Measurements from ENCODE around the gene PPP2R1B.
"Not testable (repeated sequence)": the region's sequence is repeated elsewhere in the genome, so short reads cannot be mapped to it uniquely, and the experiment has no call there.

The PPP2R1B gene

GRCh38 chr11:111784311-111784710, 18.1 kb upstream of the PPP2R1B start:
- not testable (repeated sequence) for DNase-seq (ENCODE audit: low read depth in 4 of 4, low spot score in 1 of 4)

- DNase-seq (ENCODE audit: low read depth in 4 of 4, low spot score in 1 of 4), result no peak
Observed at GRCh38 chr11:111782109-111782741, 16.0 kb upstream of the PPP2R1B start.

DNA sequence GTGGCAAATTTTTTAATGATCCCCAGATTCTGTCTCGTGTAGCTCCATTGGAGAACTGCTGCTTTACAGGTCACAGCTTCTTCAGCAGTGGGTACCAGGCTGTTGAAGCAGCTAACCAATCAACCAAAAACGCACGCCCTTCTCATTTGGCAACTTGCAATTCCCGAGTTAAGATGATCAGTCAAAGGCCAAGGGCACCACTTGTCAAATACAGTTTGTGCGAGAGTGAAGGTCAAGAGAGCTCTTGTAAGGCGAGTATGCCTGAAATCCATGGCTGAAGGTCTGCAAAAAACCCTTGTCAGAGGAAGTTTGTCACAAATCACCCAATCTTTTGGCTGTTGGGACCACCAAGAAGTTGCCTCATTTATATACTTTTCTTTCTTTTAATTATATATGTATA, 12.9 kb upstream of the PPP2R1B start:
- no peak for DNase-seq (ENCODE audit: low read depth in 4 of 4, low spot score in 1 of 4)

DNA sequence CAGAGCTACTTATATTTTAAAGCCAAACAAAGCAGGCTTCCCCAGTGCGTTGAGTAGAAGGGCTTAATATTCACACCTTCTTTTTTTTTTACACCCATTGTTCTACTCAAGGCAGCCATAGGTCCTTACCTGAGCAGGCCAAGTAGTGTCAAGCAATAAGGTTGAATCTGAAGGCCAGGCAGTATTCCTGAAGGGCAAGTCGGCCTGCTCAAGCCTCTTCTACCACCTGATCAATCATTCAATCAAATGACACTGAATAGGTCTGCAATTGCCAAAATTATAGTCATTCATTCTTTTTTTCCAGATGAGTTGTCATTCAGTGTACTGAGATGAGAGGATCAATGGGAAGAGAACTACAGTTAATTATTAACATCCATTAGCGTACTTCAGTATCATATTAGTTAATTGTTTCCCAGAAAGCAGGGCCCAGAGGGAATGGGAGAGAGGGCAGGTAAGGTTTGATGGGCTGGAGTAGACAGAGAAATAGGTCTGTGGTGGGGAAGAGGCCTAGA, 11.9 kb upstream of the PPP2R1B start:
- DNase-seq (ENCODE audit: low read depth in 4 of 4, low spot score in 1 of 4), result no peak

DNA sequence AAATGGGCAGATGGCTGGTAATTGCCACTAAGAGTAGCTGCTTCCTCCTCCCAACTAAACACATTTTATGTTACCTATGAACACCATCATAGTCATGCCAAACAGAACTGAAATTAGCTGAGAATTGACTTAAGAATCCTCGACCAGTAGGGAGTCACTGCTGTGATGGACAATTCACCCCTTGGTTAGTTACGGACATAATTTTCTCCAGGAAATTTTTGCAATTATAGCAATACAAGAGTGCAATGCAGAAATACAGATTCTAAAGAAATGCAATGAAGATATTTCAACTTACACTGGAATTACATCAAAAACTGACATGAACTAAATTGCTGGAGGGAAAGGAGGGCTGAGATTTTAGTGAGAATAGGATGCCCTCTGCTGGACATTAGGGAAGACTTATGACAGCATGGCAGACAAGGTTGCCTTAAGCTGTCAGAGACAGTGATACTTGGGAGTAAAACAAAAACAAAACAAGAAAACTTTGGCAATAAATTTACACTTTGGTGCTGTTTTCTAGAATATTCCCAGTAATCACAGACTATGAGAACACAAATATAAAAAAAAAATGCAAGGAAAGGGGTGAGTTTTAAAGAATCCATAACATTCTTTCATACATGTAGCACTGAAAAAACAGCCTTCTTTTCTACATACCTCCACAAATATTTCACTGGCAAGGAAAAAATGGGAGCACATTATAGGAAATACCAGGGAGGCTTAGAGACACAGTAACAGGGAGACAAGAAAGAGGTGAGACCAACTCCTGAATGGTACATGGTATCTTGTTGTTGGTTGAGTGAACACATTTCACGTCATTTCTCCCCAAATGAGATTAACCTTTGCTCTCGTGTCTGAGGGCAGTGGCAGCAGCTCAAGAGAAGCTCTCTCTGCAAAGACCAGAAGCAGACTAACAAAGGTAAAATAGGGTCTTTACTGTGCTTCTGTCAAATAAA, 11.2 kb upstream of the PPP2R1B start:
- no peak for DNase-seq (ENCODE audit: low read depth in 4 of 4, low spot score in 1 of 4)

- no peak for DNase-seq (ENCODE audit: low read depth in 4 of 4, low spot score in 1 of 4)
Observed at GRCh38 chr11:111776398-111777093, 10.4 kb upstream of the PPP2R1B start.

DNA sequence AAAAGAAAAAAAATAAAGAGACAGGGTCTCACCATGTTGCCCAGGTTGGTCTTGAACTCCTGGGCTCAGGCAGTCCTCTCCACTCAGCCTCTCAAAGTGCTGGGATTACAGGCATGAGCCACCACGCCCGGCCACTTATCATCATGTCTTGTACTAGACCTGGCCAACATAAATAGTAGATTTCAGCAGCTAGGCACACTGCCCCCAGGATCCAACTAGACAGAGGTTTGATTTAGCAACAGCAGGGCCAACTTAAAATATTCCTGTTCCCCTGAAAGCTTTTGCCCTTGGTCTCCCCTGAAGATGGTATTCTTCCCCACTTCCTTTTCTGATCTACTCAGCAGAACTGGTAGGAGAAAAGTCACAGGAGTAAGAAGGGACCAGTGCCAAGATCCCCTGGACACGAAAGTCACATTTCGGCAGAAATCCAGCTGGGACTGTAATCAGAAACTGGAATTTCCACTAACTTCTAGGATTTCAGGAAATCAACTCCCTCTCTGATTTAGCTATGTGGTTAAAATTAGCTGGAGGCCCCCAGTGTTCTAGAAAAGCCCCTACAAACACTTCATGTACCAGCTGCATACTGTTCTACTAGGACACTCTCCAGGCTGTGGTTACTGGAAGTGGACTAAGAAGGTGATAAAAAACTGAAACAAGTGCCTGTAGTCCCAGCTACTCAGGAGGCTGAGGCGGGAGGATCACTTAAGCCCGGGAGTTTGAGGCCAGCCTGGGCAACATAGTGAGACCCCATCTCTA, 8.9 kb upstream of the PPP2R1B start:
- DNase-seq (ENCODE audit: low read depth in 4 of 4, low spot score in 1 of 4), result no peak

GRCh38 chr11:111772535-111772934, 6.3 kb upstream of the PPP2R1B start:
- DNase-seq (ENCODE audit: low read depth in 4 of 4, low spot score in 1 of 4), result no peak

DNA sequence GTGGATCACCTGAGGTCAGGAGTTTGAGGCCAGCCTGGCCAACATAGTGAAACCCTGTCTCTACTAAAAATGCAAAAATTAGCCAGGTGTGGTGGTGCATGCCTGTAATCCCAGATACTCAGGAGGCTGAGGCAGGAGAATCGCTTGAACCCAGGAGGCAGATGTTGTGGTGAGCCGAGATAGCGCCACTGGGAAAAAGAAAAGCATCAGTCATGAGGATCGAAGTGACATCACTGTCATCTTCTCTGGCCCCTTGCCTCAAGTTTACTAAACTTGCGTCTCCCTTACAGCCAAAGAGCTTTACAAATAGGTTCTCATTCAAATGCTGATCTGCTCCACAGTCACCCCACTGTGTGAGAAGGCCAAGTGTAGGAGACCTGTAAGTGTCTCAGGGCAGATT, 5.0 kb upstream of the PPP2R1B start:
- not testable (repeated sequence) for DNase-seq (ENCODE audit: low read depth in 4 of 4, low spot score in 1 of 4)

- DNase-seq (ENCODE audit: low read depth in 4 of 4, low spot score in 1 of 4), result no peak
Observed at GRCh38 chr11:111770581-111771134, 4.5 kb upstream of the PPP2R1B start.

DNA sequence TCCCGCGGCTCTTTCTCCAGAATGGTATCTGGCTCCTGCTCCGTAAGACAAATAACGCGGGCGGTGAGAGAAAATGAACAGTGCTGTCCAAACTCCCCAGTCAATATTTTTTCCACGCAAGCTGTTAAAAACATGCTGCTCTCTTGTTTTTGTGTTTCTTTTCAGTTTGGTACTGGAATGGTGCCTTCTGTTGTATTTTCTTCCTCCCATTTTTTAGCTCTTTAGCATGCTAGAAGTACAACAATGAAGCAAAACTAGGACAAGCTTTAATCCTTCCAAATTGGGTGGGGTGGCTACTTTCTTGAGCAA, 599 bp upstream of the PPP2R1B start:
- DNase-seq (ENCODE audit: low read depth in 4 of 4, low spot score in 1 of 4), result no peak

DNA sequence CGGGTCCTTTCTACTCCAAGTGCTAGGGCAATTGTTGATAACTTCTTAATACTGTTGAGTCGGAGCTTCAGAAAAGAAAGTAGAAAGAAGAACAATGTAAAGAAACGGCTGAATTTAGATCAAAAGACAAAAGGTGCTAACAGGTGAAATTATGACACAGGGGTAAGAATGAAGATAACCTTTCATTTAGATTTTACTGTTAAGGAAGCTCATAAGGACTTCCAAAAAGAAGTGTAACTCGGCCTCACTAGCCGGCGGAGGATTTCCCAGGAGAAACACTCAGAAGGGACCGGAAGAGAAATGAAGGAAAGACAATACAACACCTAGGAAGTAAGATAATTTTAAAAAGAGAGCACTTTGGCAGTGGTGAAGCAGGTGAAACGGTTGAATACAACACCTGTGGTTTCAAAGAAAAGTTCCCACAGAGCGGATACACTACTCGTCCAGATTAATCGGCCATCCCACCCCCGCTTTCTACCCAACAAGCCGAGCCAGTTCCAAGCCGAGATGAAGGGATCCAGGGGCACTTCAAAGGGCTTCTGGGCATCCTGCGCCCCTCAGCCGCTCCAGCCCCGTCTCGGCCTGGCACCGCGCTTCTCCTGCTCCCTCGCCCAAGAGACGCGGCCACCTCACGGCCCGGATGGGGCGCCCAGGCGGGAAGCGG, 737 bp downstream of the PPP2R1B start:
- peak in 1 of 4 experiments; percentile 2 for DNase-seq (ENCODE audit: low read depth in 4 of 4, low spot score in 1 of 4)

DNA sequence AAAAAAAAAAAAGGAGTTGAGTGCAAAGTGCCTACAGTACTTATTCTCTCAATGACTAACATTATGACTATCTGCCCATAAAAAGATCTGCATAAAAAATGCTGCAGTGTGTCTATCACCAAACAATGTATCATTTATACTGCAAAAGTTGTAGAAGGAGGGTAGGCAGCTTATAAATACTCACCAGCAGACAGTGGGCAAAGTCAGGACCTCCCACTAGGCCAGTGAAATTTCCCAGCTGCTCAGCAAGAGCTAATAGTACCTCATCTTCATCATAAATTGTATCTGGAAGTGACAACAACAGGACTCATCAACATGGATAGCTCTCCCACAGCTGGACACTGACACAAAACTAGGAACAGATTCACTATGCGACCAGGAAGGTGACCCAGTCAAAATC, 1.6 kb downstream of the PPP2R1B start:
- DNase-seq (ENCODE audit: low read depth in 4 of 4, low spot score in 1 of 4), result no peak

DNA sequence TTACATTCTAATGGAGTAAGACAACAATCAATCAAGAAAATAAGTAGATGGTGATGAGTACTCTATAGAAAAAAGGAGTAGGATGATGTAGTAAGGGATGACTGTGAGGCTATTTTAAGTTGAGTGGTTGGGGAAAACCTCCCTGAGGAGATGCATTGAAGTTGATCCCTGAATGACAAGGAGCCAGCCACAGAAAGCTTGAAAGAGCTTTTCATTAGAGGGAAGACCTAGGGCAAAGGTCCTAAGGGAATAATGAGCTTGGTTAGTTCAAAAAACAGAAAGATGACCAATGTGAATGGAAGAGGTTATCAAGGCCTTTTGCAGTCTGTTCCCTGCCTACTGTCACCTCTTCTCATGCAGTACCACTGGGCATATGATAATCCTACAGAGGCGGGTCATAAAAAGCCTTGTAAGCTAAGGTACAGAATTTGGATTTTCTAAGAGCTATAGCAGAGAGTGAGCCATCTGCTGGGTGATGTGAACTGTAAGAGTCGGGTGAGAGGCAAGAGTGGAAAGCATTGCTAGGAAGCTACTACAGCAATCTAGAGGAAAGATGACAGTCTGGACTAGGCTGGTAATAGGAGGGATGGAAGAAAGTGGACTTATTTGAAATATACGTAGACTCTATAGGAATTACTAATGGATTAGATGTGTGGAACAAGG, 3.1 kb downstream of the PPP2R1B start:
- DNase-seq (ENCODE audit: low read depth in 4 of 4, low spot score in 1 of 4), result no peak

GRCh38 chr11:111762526-111762925, 3.7 kb downstream of the PPP2R1B start:
- no peak for DNase-seq (ENCODE audit: low read depth in 4 of 4, low spot score in 1 of 4)

GRCh38 chr11:111761036-111761435, 5.2 kb downstream of the PPP2R1B start:
- no peak for DNase-seq (ENCODE audit: low read depth in 4 of 4, low spot score in 1 of 4)

DNA sequence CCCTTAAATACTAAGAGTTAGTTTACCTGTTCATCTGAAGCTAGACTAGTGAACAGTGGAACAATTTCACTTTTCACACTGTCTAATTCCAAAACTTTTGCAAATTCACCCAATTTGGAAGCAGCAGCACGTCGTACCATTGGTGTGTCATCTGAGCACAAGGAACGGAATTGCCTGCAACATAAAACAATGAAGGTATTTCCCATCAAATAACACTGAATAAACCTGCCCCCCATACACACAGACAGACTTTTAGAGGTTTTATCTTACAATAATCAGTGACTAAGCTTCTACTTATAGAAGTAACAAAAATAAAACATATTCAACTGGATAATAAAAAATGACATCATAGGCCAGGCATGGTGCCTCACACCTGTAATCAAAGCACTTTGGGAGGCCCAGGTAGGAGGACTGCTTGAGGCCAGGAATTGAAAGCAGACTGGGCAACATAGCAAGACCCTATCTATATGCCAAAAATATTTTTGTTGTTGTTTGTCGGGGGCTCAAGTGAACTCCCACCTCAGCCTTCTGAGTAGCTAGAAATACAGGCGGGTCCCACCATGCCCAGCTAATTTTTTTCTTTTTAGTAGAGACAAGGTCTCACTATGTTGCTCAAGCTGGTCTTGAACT, 6.3 kb downstream of the PPP2R1B start:
- DNase-seq (ENCODE audit: low read depth in 4 of 4, low spot score in 1 of 4), result no peak

GRCh38 chr11:111759376-111759775, 6.8 kb downstream of the PPP2R1B start:
- no peak for DNase-seq (ENCODE audit: low read depth in 4 of 4, low spot score in 1 of 4)

GRCh38 chr11:111756097-111756496, 10.1 kb downstream of the PPP2R1B start:
- no peak for DNase-seq (ENCODE audit: low read depth in 4 of 4, low spot score in 1 of 4)
